Ishikawa (cell line): ENCODE data around the gene SAMSN1.

Experiments
- CEBPB ChIP-seq: IDR thresholded peaks from 2 replicates; pipeline ENCODE4 v1.6.1; 2012
- CREB1 ChIP-seq: IDR thresholded peaks from 2 replicates; pipeline ENCODE4 v1.6.1; 2012; ENCODE audit warnings: low read depth
- RAD21 ChIP-seq: IDR thresholded peaks from 2 replicates; pipeline ENCODE4 v1.6.1; 2012; ENCODE audit warnings: low read depth
- TAF1 ChIP-seq: IDR thresholded peaks from 2 replicates; pipeline ENCODE4 v1.6.1; 2012; ENCODE audit warnings: low read depth, mild to moderate bottlenecking
- YY1 ChIP-seq: IDR thresholded peaks from 2 replicates; pipeline ENCODE4 v1.6.1; 2012; ENCODE audit warnings: low read depth
- ZBTB7A ChIP-seq: IDR thresholded peaks from 2 replicates; pipeline ENCODE4 v1.6.1; 2012; ENCODE audit warnings: low read depth
- TF ChIP-seq, protein P1 (sequence below): IDR thresholded peaks from 2 replicates; pipeline ENCODE4 v1.6.1; 2012; ENCODE audit warnings: low read depth, mild to moderate bottlenecking

DNA sequence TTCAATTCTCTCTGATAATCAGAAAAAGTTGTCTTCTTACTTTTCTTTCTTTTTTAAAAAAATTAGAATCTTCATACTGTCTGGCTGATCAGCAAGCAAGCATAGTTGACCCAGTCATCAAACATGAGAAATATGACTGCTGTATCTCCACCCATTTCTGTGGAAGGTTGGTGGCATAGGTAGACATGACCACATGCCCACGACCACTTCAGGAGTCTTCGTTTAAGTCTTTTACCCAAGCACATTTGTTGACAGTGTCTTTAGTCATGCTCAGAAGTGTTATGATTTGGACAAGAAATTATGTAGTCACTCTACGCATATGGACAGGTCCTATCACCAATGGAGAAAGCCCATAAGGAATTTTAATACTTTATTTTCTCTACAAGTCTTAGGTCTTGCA lies 88.4 kb downstream of the SAMSN1 start:
- TF ChIP-seq RAD21 (no peak), CEBPB (no peak), YY1 (no peak), TAF1 (no peak), ZBTB7A (no peak), CREB1 (no peak)
- TF ChIP-seq, protein P1, sequence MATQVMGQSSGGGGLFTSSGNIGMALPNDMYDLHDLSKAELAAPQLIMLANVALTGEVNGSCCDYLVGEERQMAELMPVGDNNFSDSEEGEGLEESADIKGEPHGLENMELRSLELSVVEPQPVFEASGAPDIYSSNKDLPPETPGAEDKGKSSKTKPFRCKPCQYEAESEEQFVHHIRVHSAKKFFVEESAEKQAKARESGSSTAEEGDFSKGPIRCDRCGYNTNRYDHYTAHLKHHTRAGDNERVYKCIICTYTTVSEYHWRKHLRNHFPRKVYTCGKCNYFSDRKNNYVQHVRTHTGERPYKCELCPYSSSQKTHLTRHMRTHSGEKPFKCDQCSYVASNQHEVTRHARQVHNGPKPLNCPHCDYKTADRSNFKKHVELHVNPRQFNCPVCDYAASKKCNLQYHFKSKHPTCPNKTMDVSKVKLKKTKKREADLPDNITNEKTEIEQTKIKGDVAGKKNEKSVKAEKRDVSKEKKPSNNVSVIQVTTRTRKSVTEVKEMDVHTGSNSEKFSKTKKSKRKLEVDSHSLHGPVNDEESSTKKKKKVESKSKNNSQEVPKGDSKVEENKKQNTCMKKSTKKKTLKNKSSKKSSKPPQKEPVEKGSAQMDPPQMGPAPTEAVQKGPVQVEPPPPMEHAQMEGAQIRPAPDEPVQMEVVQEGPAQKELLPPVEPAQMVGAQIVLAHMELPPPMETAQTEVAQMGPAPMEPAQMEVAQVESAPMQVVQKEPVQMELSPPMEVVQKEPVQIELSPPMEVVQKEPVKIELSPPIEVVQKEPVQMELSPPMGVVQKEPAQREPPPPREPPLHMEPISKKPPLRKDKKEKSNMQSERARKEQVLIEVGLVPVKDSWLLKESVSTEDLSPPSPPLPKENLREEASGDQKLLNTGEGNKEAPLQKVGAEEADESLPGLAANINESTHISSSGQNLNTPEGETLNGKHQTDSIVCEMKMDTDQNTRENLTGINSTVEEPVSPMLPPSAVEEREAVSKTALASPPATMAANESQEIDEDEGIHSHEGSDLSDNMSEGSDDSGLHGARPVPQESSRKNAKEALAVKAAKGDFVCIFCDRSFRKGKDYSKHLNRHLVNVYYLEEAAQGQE = no peak
